Endothelial cell (in vitro differentiated cells): Measurements from ENCODE around the gene TRIO. TPM values are rescaled to one million over a fixed set of nuclear protein-coding genes. Genes with fewer than 3 reads are reported as not detected.

Source experiments
- DNase-seq: peaks from one replicate; pipeline ENCODE4 v3.0.0; 2021; ENCODE audit warnings: low spot score
- H3K27ac Mint-ChIP-seq: one replicate; pipeline ENCODE4 v1.8.0; 2021; ENCODE audit warnings: mixed read lengths, inconsistent platforms; ENCODE audit not compliant: unreplicated experiment
- H3K27me3 Mint-ChIP-seq: one replicate; pipeline ENCODE4 v1.8.0; 2021; ENCODE audit warnings: mild to moderate bottlenecking, moderate library complexity, mixed read lengths, inconsistent platforms; ENCODE audit not compliant: unreplicated experiment
- H3K36me3 Mint-ChIP-seq: one replicate; pipeline ENCODE4 v1.8.0; 2021; ENCODE audit warnings: mild to moderate bottlenecking, low read depth, mixed read lengths, inconsistent platforms; ENCODE audit not compliant: unreplicated experiment
- H3K4me1 Mint-ChIP-seq: one replicate; pipeline ENCODE4 v1.8.0; 2021; ENCODE audit warnings: mild to moderate bottlenecking, mixed read lengths, inconsistent platforms; ENCODE audit not compliant: unreplicated experiment
- H3K4me3 Mint-ChIP-seq: one replicate; pipeline ENCODE4 v1.8.0; 2021; ENCODE audit warnings: mild to moderate bottlenecking, mixed read lengths, inconsistent platforms; ENCODE audit not compliant: unreplicated experiment
- H3K9me3 Mint-ChIP-seq: one replicate; pipeline ENCODE4 v1.8.0; 2021; ENCODE audit warnings: mixed read lengths, inconsistent platforms; ENCODE audit not compliant: unreplicated experiment
- total RNA-seq: library from RNA; stranded (reverse); fragmentation: NEBNext Ultra II Directional; extraction: Animal tissue kit (Norgen Biotek cat#: 25700); gene quantifications from one replicate; pipeline ENCODE4 v1.2.1, GENCODE V29; 2021; ENCODE audit not compliant: unreplicated experiment
- TF ChIP-seq, protein P1 (sequence below): fragments of 200-600 bp; sonication (generic); IDR thresholded peaks from one replicate; pipeline ENCODE4 v1.5.0; 2021; ENCODE audit warnings: antibody characterized with exemption; ENCODE audit not compliant: unreplicated experiment

Gene TRIO
- total RNA-seq, 1 donor from 2014 or later = 229 TPM

DNA sequence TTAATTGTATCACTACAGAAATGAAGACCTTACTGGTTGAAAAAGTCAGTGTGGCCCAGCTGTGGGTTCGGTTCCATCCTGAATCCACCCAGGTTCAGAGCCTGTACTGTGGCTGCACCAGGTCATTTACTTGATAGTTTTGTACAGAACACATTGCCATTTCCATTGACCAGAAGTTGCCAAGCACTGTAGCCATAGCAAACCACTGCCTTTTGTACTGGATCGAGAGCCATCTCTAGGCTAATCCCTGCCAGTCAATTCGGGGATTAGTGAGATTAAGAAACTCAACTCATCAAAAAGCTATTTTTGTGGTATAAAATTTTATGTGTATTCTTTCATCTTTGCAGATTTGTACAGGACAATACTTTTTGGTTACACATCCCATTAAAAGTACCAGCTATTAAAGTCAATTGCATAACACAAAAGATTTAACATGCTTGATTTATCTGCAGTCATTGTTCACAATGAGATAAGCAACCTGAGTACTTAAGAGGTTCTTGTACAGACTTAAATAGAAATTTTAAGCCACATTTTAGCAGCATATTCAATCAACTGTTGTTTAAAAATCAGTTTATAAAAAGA lies 329.9 kb downstream of the TRIO start:
- Mint-ChIP-seq H3K36me3 (peaks cover 40% of the 10 kb centered on the region), H3K27ac (no peak overlapping the region), H3K4me3 (no peak overlapping the region), H3K4me1 (peaks cover 43% of the 10 kb centered on the region), H3K9me3 (no peaks in the 10 kb centered on the region), H3K27me3 (peaks cover 4% of the 10 kb centered on the region)
- no peak for DNase-seq
- TF ChIP-seq, protein P1, sequence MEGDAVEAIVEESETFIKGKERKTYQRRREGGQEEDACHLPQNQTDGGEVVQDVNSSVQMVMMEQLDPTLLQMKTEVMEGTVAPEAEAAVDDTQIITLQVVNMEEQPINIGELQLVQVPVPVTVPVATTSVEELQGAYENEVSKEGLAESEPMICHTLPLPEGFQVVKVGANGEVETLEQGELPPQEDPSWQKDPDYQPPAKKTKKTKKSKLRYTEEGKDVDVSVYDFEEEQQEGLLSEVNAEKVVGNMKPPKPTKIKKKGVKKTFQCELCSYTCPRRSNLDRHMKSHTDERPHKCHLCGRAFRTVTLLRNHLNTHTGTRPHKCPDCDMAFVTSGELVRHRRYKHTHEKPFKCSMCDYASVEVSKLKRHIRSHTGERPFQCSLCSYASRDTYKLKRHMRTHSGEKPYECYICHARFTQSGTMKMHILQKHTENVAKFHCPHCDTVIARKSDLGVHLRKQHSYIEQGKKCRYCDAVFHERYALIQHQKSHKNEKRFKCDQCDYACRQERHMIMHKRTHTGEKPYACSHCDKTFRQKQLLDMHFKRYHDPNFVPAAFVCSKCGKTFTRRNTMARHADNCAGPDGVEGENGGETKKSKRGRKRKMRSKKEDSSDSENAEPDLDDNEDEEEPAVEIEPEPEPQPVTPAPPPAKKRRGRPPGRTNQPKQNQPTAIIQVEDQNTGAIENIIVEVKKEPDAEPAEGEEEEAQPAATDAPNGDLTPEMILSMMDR = no peak

DNA sequence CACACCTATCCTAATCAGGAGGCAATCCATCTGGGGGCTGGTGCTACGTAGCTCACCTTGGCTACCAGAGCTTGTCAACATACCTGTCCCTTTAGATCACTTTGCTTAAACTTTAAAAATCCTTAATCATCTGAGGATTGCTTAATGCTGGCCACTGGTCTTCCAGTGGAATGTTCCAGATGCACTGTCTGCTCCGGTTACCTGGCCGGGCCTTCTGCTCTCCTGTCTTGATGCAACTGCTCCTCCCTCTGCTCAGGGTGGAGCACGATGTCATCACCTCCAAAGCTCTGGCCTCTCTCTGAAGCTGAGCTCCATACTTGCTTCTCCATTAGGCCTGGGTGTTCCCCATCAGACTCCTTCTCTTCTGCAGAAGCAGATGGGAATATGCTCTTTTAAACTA lies 331.9 kb downstream of the TRIO start:
- DNase-seq = no peak
- TF ChIP-seq, protein P1 = no peak
- no peak overlapping the region for H3K27ac Mint-ChIP-seq
- H3K4me1 Mint-ChIP-seq = peaks cover 24% of the 10 kb centered on the region
- peak overlapping the region; percentile 14 for H3K4me3 Mint-ChIP-seq
- peaks cover 4% of the 10 kb centered on the region for H3K27me3 Mint-ChIP-seq
- no peaks in the 10 kb centered on the region for H3K9me3 Mint-ChIP-seq
- peaks cover 41% of the 10 kb centered on the region for H3K36me3 Mint-ChIP-seq

DNA sequence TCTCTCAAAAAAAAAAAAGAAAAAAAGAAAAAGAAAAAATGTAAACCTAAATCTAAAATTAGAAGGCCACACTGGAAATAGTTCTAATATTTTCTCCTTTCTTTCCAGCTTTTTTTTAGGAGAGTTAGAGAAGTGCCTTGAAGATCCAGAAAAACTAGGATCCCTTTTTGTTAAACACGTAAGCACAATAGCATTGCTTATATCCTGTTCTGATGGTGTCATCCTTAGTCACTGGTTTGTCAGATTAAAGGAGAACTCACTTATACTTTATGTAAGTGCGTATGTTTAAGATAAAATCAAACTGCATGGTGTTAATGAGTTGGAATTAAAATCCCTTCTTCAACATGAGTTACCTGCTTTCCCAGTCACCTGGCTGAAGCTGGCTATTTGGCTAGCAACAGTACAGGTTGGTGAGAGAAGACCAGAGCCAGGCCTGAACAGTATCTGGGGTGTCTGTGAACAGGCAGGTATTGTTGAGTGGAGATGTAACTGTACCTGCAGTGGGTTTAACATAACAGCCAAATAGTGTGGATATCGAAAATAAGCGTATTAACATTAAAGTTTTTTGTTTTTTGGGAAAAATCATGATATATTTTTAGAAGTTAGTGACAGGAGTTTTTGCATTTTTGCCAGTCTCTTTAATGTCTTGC lies 333.8 kb downstream of the TRIO start:
- peaks cover 40% of the 10 kb centered on the region for H3K36me3 Mint-ChIP-seq
- no peak for DNase-seq

DNA sequence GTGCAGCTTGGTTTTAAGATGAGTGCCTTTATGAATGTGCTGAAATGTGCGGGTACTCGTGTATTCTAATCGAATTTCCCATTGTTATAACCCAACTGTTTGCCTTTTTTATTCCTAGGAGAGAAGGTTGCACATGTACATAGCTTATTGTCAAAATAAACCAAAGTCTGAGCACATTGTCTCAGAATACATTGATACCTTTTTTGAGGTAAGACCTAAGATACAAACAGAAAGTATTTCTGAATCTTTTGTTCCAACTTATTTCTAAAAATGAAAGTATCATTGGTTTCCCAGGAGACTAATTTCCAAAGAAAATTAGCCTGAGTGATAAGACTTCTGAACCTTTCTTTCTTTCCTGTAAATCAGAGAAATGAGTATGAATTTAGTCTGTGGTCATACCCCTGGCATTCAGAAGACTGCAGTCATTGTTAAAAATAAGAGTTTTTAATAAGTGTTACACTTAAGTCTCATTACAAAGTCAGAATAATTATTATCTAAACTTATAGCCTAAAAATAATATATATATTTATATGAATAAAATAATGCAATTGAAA lies 336.1 kb downstream of the TRIO start:
- no peak overlapping the region for H3K27ac Mint-ChIP-seq
- no peak for DNase-seq
- peaks cover 6% of the 10 kb centered on the region for H3K27me3 Mint-ChIP-seq
- peaks cover 53% of the 10 kb centered on the region for H3K36me3 Mint-ChIP-seq
- TF ChIP-seq, protein P1 = no peak
- H3K4me1 Mint-ChIP-seq = peaks cover 6% of the 10 kb centered on the region
- peak overlapping the region; percentile 37 for H3K4me3 Mint-ChIP-seq
- no peaks in the 10 kb centered on the region for H3K9me3 Mint-ChIP-seq

More for the DNA sequence above, 333.8 kb downstream of the TRIO start:
- Mint-ChIP-seq H3K27ac (no peak overlapping the region), H3K27me3 (peaks cover 3% of the 10 kb centered on the region), H3K4me3 (no peak overlapping the region), H3K4me1 (peaks cover 6% of the 10 kb centered on the region), H3K9me3 (no peaks in the 10 kb centered on the region)
- TF ChIP-seq, protein P1 = no peak

DNA sequence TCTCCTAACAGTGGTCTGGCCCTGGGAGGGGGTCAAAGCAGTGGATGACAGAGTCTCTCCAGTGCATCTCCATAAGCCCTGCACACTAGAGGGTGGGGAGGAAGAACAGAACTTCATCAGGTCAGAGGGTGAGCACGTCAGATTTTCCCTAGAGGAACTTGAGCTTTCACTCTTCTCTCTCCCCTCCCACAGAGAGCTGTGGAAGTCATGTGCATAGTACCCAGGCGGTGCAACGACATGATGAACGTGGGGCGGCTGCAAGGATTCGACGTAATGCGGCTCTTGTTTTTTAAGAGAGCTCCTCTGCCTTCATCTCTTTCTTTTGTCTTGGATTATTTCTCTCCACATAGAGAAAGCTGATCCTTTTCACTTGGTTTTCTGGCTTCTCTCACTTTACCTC lies 338.2 kb downstream of the TRIO start:
- Mint-ChIP-seq H3K4me1 (peaks cover 18% of the 10 kb centered on the region), H3K27me3 (peaks cover 6% of the 10 kb centered on the region), H3K27ac (no peak overlapping the region), H3K36me3 (peaks cover 61% of the 10 kb centered on the region), H3K4me3 (no peak overlapping the region), H3K9me3 (no peaks in the 10 kb centered on the region)
- DNase-seq = no peak
- TF ChIP-seq, protein P1 = no peak
